ENCODE results near the gene TOLLIP.
"Not testable (repeated sequence)": the region's sequence is repeated elsewhere in the genome, so short reads cannot be mapped to it uniquely, and the experiment has no call there.

TOLLIP gene

GRCh38 chr11:1261241-1262071 is 48.0 kb downstream of the TOLLIP start:
- no peak for DNase-seq

- DNase-seq: no peak
These were observed 48.8 kb downstream of the TOLLIP start for GRCh38 chr11:1260620-1261019.

- no peak for DNase-seq
These were observed 49.4 kb downstream of the TOLLIP start for GRCh38 chr11:1260023-1260501.

GRCh38 chr11:1259561-1259960 is 49.9 kb downstream of the TOLLIP start:
- no peak for DNase-seq

- DNase-seq: no peak
These were observed 50.4 kb downstream of the TOLLIP start for GRCh38 chr11:1259076-1259461.

- DNase-seq: no peak
These were observed 50.9 kb downstream of the TOLLIP start for GRCh38 chr11:1258401-1259075.

- no peak for DNase-seq
These were observed 51.5 kb downstream of the TOLLIP start for GRCh38 chr11:1257916-1258315.

GRCh38 chr11:1257366-1257765 is 52.1 kb downstream of the TOLLIP start:
- DNase-seq: no peak

- DNase-seq: no peak
These were observed 53.0 kb downstream of the TOLLIP start for GRCh38 chr11:1256257-1257045.

GRCh38 chr11:1255151-1255550 is 54.3 kb downstream of the TOLLIP start:
- DNase-seq: no peak

GRCh38 chr11:1254733-1255132 is 54.7 kb downstream of the TOLLIP start:
- DNase-seq: no peak

GRCh38 chr11:1254086-1254648 is 55.3 kb downstream of the TOLLIP start:
- no peak for DNase-seq

- no peak for DNase-seq
These were observed 56.3 kb downstream of the TOLLIP start for GRCh38 chr11:1253103-1253485.

GRCh38 chr11:1252371-1253102 is 56.9 kb downstream of the TOLLIP start:
- DNase-seq: no peak

GRCh38 chr11:1251236-1251770 is 58.1 kb downstream of the TOLLIP start:
- no peak for DNase-seq

- not testable (repeated sequence) for DNase-seq
These were observed 59.0 kb downstream of the TOLLIP start for GRCh38 chr11:1250411-1250810.

GRCh38 chr11:1248951-1249350 is 60.5 kb downstream of the TOLLIP start:
- DNase-seq: not testable (repeated sequence)

GRCh38 chr11:1247026-1247425 is 62.4 kb downstream of the TOLLIP start:
- not testable (repeated sequence) for DNase-seq

GRCh38 chr11:1246301-1246700 is 63.1 kb downstream of the TOLLIP start:
- not testable (repeated sequence) for DNase-seq

- not testable (repeated sequence) for DNase-seq
These were observed 63.7 kb downstream of the TOLLIP start for GRCh38 chr11:1245717-1246116.

GRCh38 chr11:1244557-1244956 is 64.9 kb downstream of the TOLLIP start:
- not testable (repeated sequence) for DNase-seq

GRCh38 chr11:1243521-1243920 is 65.9 kb downstream of the TOLLIP start:
- DNase-seq: not testable (repeated sequence)

Data from DMS79 (cell line).